ENCODE measurements around the gene TM2D1. TPM values are rescaled to one million over a fixed set of nuclear protein-coding genes. Genes with fewer than 3 reads are reported as not detected.
"Not testable (repeated sequence)": the region's sequence is repeated elsewhere in the genome, so short reads cannot be mapped to it uniquely, and the experiment has no call there.

The TM2D1 gene
- total RNA-seq, 2 donors from 2014 or later = 24.1 to 32.9 TPM

DNA sequence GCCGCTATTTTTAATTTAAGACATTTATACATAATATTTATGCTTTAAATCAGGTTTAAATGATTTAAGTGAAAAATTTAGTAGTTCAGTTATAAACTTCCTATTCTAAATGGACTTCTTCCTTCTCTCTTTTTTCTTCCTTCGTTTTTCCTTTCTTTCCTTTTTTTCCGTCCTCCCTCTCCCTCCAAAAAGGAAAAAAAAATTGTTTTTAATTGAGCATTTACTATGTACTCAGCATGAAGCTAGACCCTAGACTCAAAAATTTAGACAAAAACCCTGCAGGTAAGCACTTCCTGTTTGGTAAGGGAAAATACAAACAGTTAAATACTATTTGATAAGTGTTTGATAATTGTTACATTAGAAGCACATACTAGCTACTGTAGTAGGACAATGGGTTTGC lies 2.6 kb upstream of the TM2D1 start:
- Mint-ChIP-seq H3K36me3 (ENCODE audit: low read depth) (peaks cover 2% of the 10 kb centered on the region), H3K4me1 (peaks cover 4% of the 10 kb centered on the region), H3K9me3 (no peaks in the 10 kb centered on the region), H3K27ac (no peak overlapping the region), H3K4me3 (no peak overlapping the region), H3K27me3 (ENCODE audit: insufficient read depth) (no peaks in the 10 kb centered on the region)
- Histone ChIP-seq H3K27me3 (ENCODE audit: control insufficient read depth, insufficient read depth, low read length, poor library complexity, severe bottlenecking) (no peaks in the 10 kb centered on the region), H3K9me3 (ENCODE audit: control insufficient read depth, low read length) (no peaks in the 10 kb centered on the region), H3K4me3 (ENCODE audit: low read length) (no peak overlapping the region), H3K4me1 (ENCODE audit: control insufficient read depth, insufficient read depth, low read length) (no peaks in the 10 kb centered on the region), H3K27ac (ENCODE audit: low read depth, low read length) (no peak overlapping the region), H3K36me3 (ENCODE audit: control insufficient read depth, insufficient read depth, low read length) (peaks cover 8% of the 10 kb centered on the region), H3K9ac (ENCODE audit: extremely low read depth, low read length, poor library complexity, severe bottlenecking) (no peak overlapping the region)
- TF ChIP-seq CTCF (conservative IDR thresholded peaks at IDR 0.05) = no peak
- WGBS, 2 experiments (ENCODE audit: insufficient coverage in 1 of 2, insufficient read length in 1 of 2) = 81% methylated on average over 2 of the region's 3 CpGs; no CpG with 5 or more reads in 1 of the 2 experiments
- no peak for DNase-seq

- 0 to 20% methylated on average over 2 to 3 of the region's 3 CpGs for WGBS, 2 experiments (ENCODE audit: insufficient coverage in 1 of 2, insufficient read length in 1 of 2)
- Mint-ChIP-seq H3K27ac (peak overlapping the region; percentile 100), H3K27me3 (ENCODE audit: insufficient read depth) (no peaks in the 10 kb centered on the region), H3K36me3 (ENCODE audit: low read depth) (peaks cover 6% of the 10 kb centered on the region), H3K4me3 (peak overlapping the region; percentile 99), H3K9me3 (no peaks in the 10 kb centered on the region), H3K4me1 (peaks cover 4% of the 10 kb centered on the region)
- Histone ChIP-seq H3K27ac (ENCODE audit: low read depth, low read length) (peak overlapping the region; percentile 81), H3K27me3 (ENCODE audit: control insufficient read depth, insufficient read depth, low read length, poor library complexity, severe bottlenecking) (no peaks in the 10 kb centered on the region), H3K4me3 (ENCODE audit: low read length) (peak overlapping the region; percentile 99), H3K9me3 (ENCODE audit: control insufficient read depth, low read length) (no peaks in the 10 kb centered on the region), H3K4me1 (ENCODE audit: control insufficient read depth, insufficient read depth, low read length) (no peaks in the 10 kb centered on the region), H3K36me3 (ENCODE audit: control insufficient read depth, insufficient read depth, low read length) (peaks cover 16% of the 10 kb centered on the region), H3K9ac (ENCODE audit: extremely low read depth, low read length, poor library complexity, severe bottlenecking) (peak overlapping the region; percentile 94)
- TF ChIP-seq CTCF (conservative IDR thresholded peaks at IDR 0.05) = no peak
- DNase-seq = no peak
These were observed 482 bp downstream of the TM2D1 start for GRCh38 chr1:61724506-61724812.

DNA sequence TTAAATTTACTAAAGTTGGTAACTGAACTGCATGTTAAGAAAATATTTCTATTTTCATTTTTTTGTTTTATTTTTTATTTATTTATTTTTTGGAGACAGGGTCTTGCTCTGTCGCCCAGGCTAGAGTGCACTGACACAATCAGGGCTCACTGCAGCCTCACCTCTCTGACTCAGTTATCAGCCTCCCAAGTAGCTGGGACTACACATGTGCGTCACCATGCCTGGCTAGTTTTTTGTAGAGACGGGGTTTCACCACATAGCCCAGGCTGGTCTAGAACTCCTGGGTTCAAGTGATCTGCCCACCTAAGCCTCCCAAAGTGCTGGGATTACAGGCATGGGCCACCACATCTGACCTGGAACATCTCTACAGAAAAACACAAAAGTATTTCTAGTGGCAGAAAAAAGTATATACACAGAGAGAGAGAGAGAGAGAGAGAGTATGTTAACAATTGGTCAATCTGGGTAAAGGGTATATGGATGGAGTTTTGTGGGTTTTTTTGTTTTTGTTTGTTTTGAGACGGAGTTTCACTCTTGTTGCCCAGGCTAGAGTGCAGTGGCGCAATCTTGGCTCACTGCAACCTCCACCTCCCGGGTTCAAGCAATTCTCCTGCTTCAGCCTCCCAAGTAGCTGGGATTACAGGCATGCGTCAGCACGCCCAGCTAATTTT lies 5.8 kb downstream of the TM2D1 start:
- H3K27ac Mint-ChIP-seq; H3K4me3 Mint-ChIP-seq; H3K27me3 ChIP-seq (ENCODE audit: control insufficient read depth, insufficient read depth, low read length, poor library complexity, severe bottlenecking); DNase-seq; H3K27me3 Mint-ChIP-seq (ENCODE audit: insufficient read depth); H3K9me3 ChIP-seq (ENCODE audit: control insufficient read depth, low read length); H3K4me1 ChIP-seq (ENCODE audit: control insufficient read depth, insufficient read depth, low read length); H3K9ac ChIP-seq (ENCODE audit: extremely low read depth, low read length, poor library complexity, severe bottlenecking); H3K27ac ChIP-seq (ENCODE audit: low read depth, low read length); H3K9me3 Mint-ChIP-seq; H3K4me1 Mint-ChIP-seq; H3K4me3 ChIP-seq (ENCODE audit: low read length): not testable (repeated sequence)
- 91% methylated on average over 5 to 8 of the region's 8 CpGs for WGBS, 2 experiments (ENCODE audit: insufficient coverage in 1 of 2, insufficient read length in 1 of 2)
- peaks cover 19% of the 10 kb centered on the region for H3K36me3 ChIP-seq (ENCODE audit: control insufficient read depth, insufficient read depth, low read length)
- H3K36me3 Mint-ChIP-seq (ENCODE audit: low read depth) = peaks cover 28% of the 10 kb centered on the region

DNA sequence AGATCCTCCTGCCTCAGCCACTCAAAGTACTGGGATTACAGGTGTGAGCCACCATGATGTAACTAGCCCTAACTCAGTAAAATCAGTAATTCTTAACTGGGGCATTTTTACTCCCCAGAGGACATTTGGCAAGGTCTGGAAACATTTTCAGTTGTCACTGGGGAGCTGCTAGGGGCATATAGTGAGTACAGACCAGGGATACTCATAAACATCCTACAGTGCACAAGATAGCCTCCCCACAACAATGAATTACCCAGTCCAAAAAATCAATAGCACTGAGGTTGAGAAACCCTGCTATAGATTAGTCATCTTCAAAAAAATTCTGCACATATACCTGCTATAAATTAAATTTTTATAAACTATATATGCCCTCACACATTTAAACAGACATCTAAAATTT lies 13.0 kb downstream of the TM2D1 start:
- H3K9me3 ChIP-seq (ENCODE audit: control insufficient read depth, low read length) = no peaks in the 10 kb centered on the region
- H3K4me3 ChIP-seq (ENCODE audit: low read length) = no peak overlapping the region
- H3K9ac ChIP-seq (ENCODE audit: extremely low read depth, low read length, poor library complexity, severe bottlenecking) = no peak overlapping the region
- Mint-ChIP-seq H3K36me3 (ENCODE audit: low read depth) (peaks cover 24% of the 10 kb centered on the region), H3K4me3 (no peak overlapping the region), H3K27me3 (ENCODE audit: insufficient read depth) (no peaks in the 10 kb centered on the region), H3K9me3 (no peaks in the 10 kb centered on the region), H3K27ac (no peak overlapping the region), H3K4me1 (no peaks in the 10 kb centered on the region)
- no peaks in the 10 kb centered on the region for H3K27me3 ChIP-seq (ENCODE audit: control insufficient read depth, insufficient read depth, low read length, poor library complexity, severe bottlenecking)
- H3K4me1 ChIP-seq (ENCODE audit: control insufficient read depth, insufficient read depth, low read length) = no peaks in the 10 kb centered on the region
- TF ChIP-seq CTCF (conservative IDR thresholded peaks at IDR 0.05) = no peak
- H3K36me3 ChIP-seq (ENCODE audit: control insufficient read depth, insufficient read depth, low read length) = peaks cover 26% of the 10 kb centered on the region
- H3K27ac ChIP-seq (ENCODE audit: low read depth, low read length) = no peak overlapping the region
- DNase-seq = no peak

- H3K4me1 ChIP-seq (ENCODE audit: control insufficient read depth, insufficient read depth, low read length); H3K27ac Mint-ChIP-seq; H3K4me1 Mint-ChIP-seq; H3K9me3 ChIP-seq (ENCODE audit: control insufficient read depth, low read length); DNase-seq; H3K9ac ChIP-seq (ENCODE audit: extremely low read depth, low read length, poor library complexity, severe bottlenecking); H3K9me3 Mint-ChIP-seq; H3K27me3 Mint-ChIP-seq (ENCODE audit: insufficient read depth); H3K4me3 Mint-ChIP-seq; H3K27ac ChIP-seq (ENCODE audit: low read depth, low read length); H3K4me3 ChIP-seq (ENCODE audit: low read length); H3K27me3 ChIP-seq (ENCODE audit: control insufficient read depth, insufficient read depth, low read length, poor library complexity, severe bottlenecking): not testable (repeated sequence)
- 91 to 100% methylated on average over 4 of the region's 4 CpGs for WGBS, 2 experiments (ENCODE audit: insufficient coverage in 1 of 2, insufficient read length in 1 of 2)
- H3K36me3 Mint-ChIP-seq (ENCODE audit: low read depth) = peaks cover 22% of the 10 kb centered on the region
- H3K36me3 ChIP-seq (ENCODE audit: control insufficient read depth, insufficient read depth, low read length) = peaks cover 28% of the 10 kb centered on the region
These were observed 13.7 kb downstream of the TM2D1 start for GRCh38 chr1:61711257-61711656.
